Cardiac ventricle fibroblast (primary cell): Measurements from ENCODE around the gene NDFIP1. TPM values are rescaled to one million over a fixed set of nuclear protein-coding genes. Genes with fewer than 3 reads are reported as not detected.

ENCODE experiments used
- total RNA-seq: library from RNA; depleted of rRNA; stranded (reverse); fragments of >200 nt; gene quantifications from 2 replicates; pipeline ENCODE4 v1.2.3, GENCODE V29; 2015

NDFIP1 gene, protein sequence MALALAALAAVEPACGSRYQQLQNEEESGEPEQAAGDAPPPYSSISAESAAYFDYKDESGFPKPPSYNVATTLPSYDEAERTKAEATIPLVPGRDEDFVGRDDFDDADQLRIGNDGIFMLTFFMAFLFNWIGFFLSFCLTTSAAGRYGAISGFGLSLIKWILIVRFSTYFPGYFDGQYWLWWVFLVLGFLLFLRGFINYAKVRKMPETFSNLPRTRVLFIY
- 61.2 and 66.9 TPM in 2 replicates for total RNA-seq

DNA sequence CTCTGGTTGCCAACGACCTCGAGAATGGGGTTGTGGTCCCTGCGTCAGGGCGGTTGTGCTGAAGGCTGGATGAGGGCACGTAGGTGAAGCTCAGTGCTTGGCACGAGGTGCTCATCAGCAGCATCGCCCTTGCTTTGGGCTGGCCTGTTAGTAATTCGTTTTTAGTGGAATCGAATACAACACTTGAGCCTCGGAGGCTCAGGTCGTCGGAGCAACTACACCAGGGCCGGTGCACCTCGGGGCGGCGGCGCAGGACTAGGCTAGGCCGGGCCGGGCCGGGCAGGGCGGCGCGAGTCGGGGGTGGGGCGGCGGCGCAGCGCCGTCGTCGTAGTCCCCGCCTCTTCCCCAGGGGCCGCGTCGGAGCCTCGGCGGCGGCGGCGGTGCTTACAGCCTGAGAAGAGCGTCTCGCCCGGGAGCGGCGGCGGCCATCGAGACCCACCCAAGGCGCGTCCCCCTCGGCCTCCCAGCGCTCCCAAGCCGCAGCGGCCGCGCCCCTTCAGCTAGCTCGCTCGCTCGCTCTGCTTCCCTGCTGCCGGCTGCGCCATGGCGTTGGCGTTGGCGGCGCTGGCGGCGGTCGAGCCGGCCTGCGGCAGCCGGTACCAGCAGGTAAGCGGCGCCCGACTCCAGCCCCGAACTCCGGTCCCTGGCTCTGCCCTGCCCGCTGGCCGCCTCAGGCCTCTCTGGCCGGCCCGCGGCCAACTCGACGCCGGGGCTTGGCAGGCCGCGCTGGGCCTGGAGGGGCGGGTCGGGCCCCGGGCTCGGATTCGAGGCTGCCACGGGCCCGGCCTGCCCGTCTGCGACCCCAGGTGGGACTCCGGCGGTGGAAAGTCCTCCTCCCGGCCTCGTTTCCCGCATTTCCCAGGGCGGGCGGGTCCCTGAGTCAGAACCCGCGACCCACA is at the start of gene NDFIP1:
NDFIP1 (plus strand) TSS at position 348 of the 899 bp plus-strand sequence; CDS start at position 544, 196 bp downstream.

Other genes with a start within 250 kb of the NDFIP1 start
- 3.3 and 4.9 TPM in 2 replicates for gene PCDH1, start 230.4 kb upstream of the NDFIP1 start, total RNA-seq
- gene DELE1, start 184.9 kb upstream of the NDFIP1 start, total RNA-seq: 43.2 and 46.4 TPM in 2 replicates
- gene PCDH12, start 150.6 kb upstream of the NDFIP1 start, total RNA-seq: 2.5 and 4.6 TPM in 2 replicates
- gene RNF14, start 139.7 kb upstream of the NDFIP1 start, total RNA-seq: 36.9 and 46.1 TPM in 2 replicates
- 58.7 and 70.2 TPM in 2 replicates for gene GNPDA1, start 95.8 kb upstream of the NDFIP1 start, total RNA-seq
- gene SPRY4, start 216.2 kb downstream of the NDFIP1 start, total RNA-seq: 19.6 and 25.4 TPM in 2 replicates